Measurements from ENCODE around the gene EBLN2. TPM values are rescaled to one million over a fixed set of nuclear protein-coding genes. Genes with fewer than 3 reads are reported as not detected.

EBLN2 gene
- total and polyA plus RNA-seq, 2 experiments from 2014 or later, result 6.1 to 9.3 TPM

GRCh38 chr3:73073091-73073707 lies 11.7 kb downstream of the EBLN2 start:
- Histone ChIP-seq H3K36me3 (replicated peaks; ENCODE audit: insufficient read depth, low read depth) (no peaks in the 10 kb centered on the region), H3K4me3 (no peak overlapping the region), H3K27me3 (no peaks in the 10 kb centered on the region), H3K9me3 (ENCODE audit: low read depth) (no peaks in the 10 kb centered on the region), H3K4me2 (no peak overlapping the region), H3K9me2 (replicated peaks; ENCODE audit: insufficient read depth) (no peaks in the 10 kb centered on the region), H2AFZ (no peak overlapping the region), H3K79me2 (no peaks in the 10 kb centered on the region), H3K27ac (no peak overlapping the region), H4K20me1 (ENCODE audit: insufficient read depth, poor library complexity, severe bottlenecking) (no peaks in the 10 kb centered on the region), H3K4me1 (ENCODE audit: insufficient read depth) (no peaks in the 10 kb centered on the region)
- 37% methylated on average over 4 of the region's 4 CpGs for WGBS (ENCODE audit: low lambda C conversion rate, missing lambda C conversion rate)
- DNase-seq (ENCODE audit: low spot score), result no peak
- TF ChIP-seq CTCF (IDR thresholded peaks at IDR 0.05; ENCODE audit: poor library complexity), result no peak
- TF ChIP-seq EZH2phosphoT487 (IDR thresholded peaks at IDR 0.05; ENCODE audit: low read depth, severe bottlenecking, unreplicated experiment), result no peak
- TF ChIP-seq EZH2 (IDR thresholded peaks at IDR 0.05; ENCODE audit: borderline replicate concordance), result no peak

GRCh38 chr3:73074781-73075180 lies 13.3 kb downstream of the EBLN2 start:
- no peak overlapping the region for H3K27ac ChIP-seq
- no peaks in the 10 kb centered on the region for H4K20me1 ChIP-seq (ENCODE audit: insufficient read depth, poor library complexity, severe bottlenecking)
- no peaks in the 10 kb centered on the region for H3K9me3 ChIP-seq (ENCODE audit: low read depth)
- DNase-seq (ENCODE audit: low spot score), result no peak
- 89% methylated on average over 8 of the region's 8 CpGs for WGBS (ENCODE audit: low lambda C conversion rate, missing lambda C conversion rate)
- H3K27me3 ChIP-seq, result no peaks in the 10 kb centered on the region
- no peak overlapping the region for H2AFZ ChIP-seq
- H3K4me1 ChIP-seq (ENCODE audit: insufficient read depth), result no peaks in the 10 kb centered on the region
- H3K9me2 ChIP-seq (replicated peaks; ENCODE audit: insufficient read depth), result no peaks in the 10 kb centered on the region
- H3K4me2 ChIP-seq, result no peak overlapping the region
- H3K79me2 ChIP-seq, result no peaks in the 10 kb centered on the region
- no peak for TF ChIP-seq EZH2 (IDR thresholded peaks at IDR 0.05; ENCODE audit: borderline replicate concordance)
- no peak for TF ChIP-seq EZH2phosphoT487 (IDR thresholded peaks at IDR 0.05; ENCODE audit: low read depth, severe bottlenecking, unreplicated experiment)
- TF ChIP-seq CTCF (IDR thresholded peaks at IDR 0.05; ENCODE audit: poor library complexity), result no peak
- no peaks in the 10 kb centered on the region for H3K36me3 ChIP-seq (replicated peaks; ENCODE audit: insufficient read depth, low read depth)
- H3K4me3 ChIP-seq, result no peak overlapping the region

- Histone ChIP-seq H2AFZ (no peak overlapping the region), H3K4me2 (no peak overlapping the region), H3K4me3 (no peak overlapping the region), H3K27me3 (no peaks in the 10 kb centered on the region), H3K9me2 (replicated peaks; ENCODE audit: insufficient read depth) (no peaks in the 10 kb centered on the region), H3K4me1 (ENCODE audit: insufficient read depth) (no peaks in the 10 kb centered on the region), H3K9me3 (ENCODE audit: low read depth) (no peaks in the 10 kb centered on the region), H4K20me1 (ENCODE audit: insufficient read depth, poor library complexity, severe bottlenecking) (no peaks in the 10 kb centered on the region), H3K36me3 (replicated peaks; ENCODE audit: insufficient read depth, low read depth) (no peaks in the 10 kb centered on the region), H3K79me2 (no peaks in the 10 kb centered on the region), H3K27ac (no peak overlapping the region)
- no peak for TF ChIP-seq EZH2phosphoT487 (IDR thresholded peaks at IDR 0.05; ENCODE audit: low read depth, severe bottlenecking, unreplicated experiment)
- no peak for DNase-seq (ENCODE audit: low spot score)
- WGBS (ENCODE audit: low lambda C conversion rate, missing lambda C conversion rate), result 77% methylated on average over 17 of the region's 17 CpGs
Observed at GRCh38 chr3:73080216-73080966, 18.9 kb downstream of the EBLN2 start.

- no peak overlapping the region for H3K4me2 ChIP-seq
- WGBS (ENCODE audit: low lambda C conversion rate, missing lambda C conversion rate), result 91% methylated on average over 8 of the region's 8 CpGs
- no peak for DNase-seq (ENCODE audit: low spot score)
- H3K36me3 ChIP-seq (replicated peaks; ENCODE audit: insufficient read depth, low read depth), result no peaks in the 10 kb centered on the region
- H2AFZ ChIP-seq, result no peak overlapping the region
- H3K4me1 ChIP-seq (ENCODE audit: insufficient read depth), result no peaks in the 10 kb centered on the region
- H3K27me3 ChIP-seq, result no peaks in the 10 kb centered on the region
- no peaks in the 10 kb centered on the region for H4K20me1 ChIP-seq (ENCODE audit: insufficient read depth, poor library complexity, severe bottlenecking)
- H3K79me2 ChIP-seq, result no peaks in the 10 kb centered on the region
- H3K4me3 ChIP-seq, result no peak overlapping the region
- TF ChIP-seq CTCF (IDR thresholded peaks at IDR 0.05; ENCODE audit: poor library complexity) (no peak), EZH2phosphoT487 (IDR thresholded peaks at IDR 0.05; ENCODE audit: low read depth, severe bottlenecking, unreplicated experiment) (no peak), EZH2 (IDR thresholded peaks at IDR 0.05; ENCODE audit: borderline replicate concordance) (no peak)
- no peaks in the 10 kb centered on the region for H3K9me2 ChIP-seq (replicated peaks; ENCODE audit: insufficient read depth)
- no peak overlapping the region for H3K27ac ChIP-seq
- H3K9me3 ChIP-seq (ENCODE audit: low read depth), result no peaks in the 10 kb centered on the region
Observed at GRCh38 chr3:73081140-73081539, 19.7 kb downstream of the EBLN2 start.

All from hepatocyte (in vitro differentiated cells).